Gastroesophageal sphincter (tissue), 3 donors: Measurements from ENCODE around the gene STK32C.

Experiments used
- CTCF ChIP-seq, 4 experiments: fragments of 200-600 bp in 2 of 4; fragments of 450-650 bp in 2 of 4; sonication (generic) in 1 of 4; IDR thresholded peaks; one replicate each; pipeline ENCODE4 v1.5.1; 2017 to 2019; ENCODE audit warnings: antibody characterized with exemption in 4 of 4, mild to moderate bottlenecking in 2 of 4, moderate library complexity in 2 of 4
- POLR2A ChIP-seq, 2 donors: fragments of 450-650 bp; IDR thresholded peaks; one replicate each; pipeline ENCODE4 v1.6.1; 2017; ENCODE audit warnings: antibody characterized with exemption in 2 of 2, mild to moderate bottlenecking in 2 of 2, moderate library complexity in 1 of 2

- TF ChIP-seq CTCF (IDR thresholded peaks at IDR 0.05) (no peak), POLR2A (IDR thresholded peaks at IDR 0.05) (no peak)
These were observed 68.4 kb downstream of the STK32C start for GRCh38 chr10:132239126-132240031.
